Epithelial cell of esophagus (primary cell): ENCODE results near the gene DYDC2.

Source experiments
- DNase-seq: peaks from one replicate; pipeline ENCODE4 v3.0.0; 2010; ENCODE audit warnings: low read depth
- H3K4me3 ChIP-seq: 2 replicates; pipeline ENCODE4 v1.5.1; 2011; ENCODE audit warnings: mild to moderate bottlenecking, low read length, control low read depth
- CTCF ChIP-seq: IDR thresholded peaks from 2 replicates; pipeline ENCODE4 v1.5.1; 2011; ENCODE audit warnings: low read depth, mild to moderate bottlenecking, low read length, control low read depth, inconsistent platforms; ENCODE audit not compliant: insufficient read depth; ENCODE audit errors: missing control alignments

The DYDC2 gene

GRCh38 chr10:80321183-80321582, 35.4 kb upstream of the DYDC2 start:
- no peak for DNase-seq
- H3K4me3 ChIP-seq, result no peak overlapping the region
- TF ChIP-seq CTCF, result no peak

GRCh38 chr10:80322158-80322557, 34.4 kb upstream of the DYDC2 start:
- no peak for TF ChIP-seq CTCF
- DNase-seq, result peak; percentile 24
- H3K4me3 ChIP-seq, result no peak overlapping the region

GRCh38 chr10:80322711-80323110, 33.9 kb upstream of the DYDC2 start:
- no peak for TF ChIP-seq CTCF

GRCh38 chr10:80323311-80323710, 33.3 kb upstream of the DYDC2 start:
- H3K4me3 ChIP-seq, result no peak overlapping the region
- no peak for DNase-seq
- no peak for TF ChIP-seq CTCF

More at GRCh38 chr10:80322711-80323110, 33.9 kb upstream of the DYDC2 start:
- H3K4me3 ChIP-seq, result no peak overlapping the region
- DNase-seq, result no peak

GRCh38 chr10:80324086-80324485, 32.5 kb upstream of the DYDC2 start:
- DNase-seq, result peak; percentile 13
- H3K4me3 ChIP-seq, result no peak overlapping the region
- no peak for TF ChIP-seq CTCF

- TF ChIP-seq CTCF, result no peak
- DNase-seq, result no peak
- no peak overlapping the region for H3K4me3 ChIP-seq
Measured at GRCh38 chr10:80324891-80325364, 31.7 kb upstream of the DYDC2 start.

GRCh38 chr10:80333983-80334382, 22.6 kb upstream of the DYDC2 start:
- DNase-seq, result no peak
- no peak for TF ChIP-seq CTCF
- H3K4me3 ChIP-seq, result no peak overlapping the region
